Measurements from ENCODE around the gene MTCL1. TPM values are rescaled to one million over a fixed set of nuclear protein-coding genes. Genes with fewer than 3 reads are reported as not detected.

MTCL1 gene
- total and polyA plus RNA-seq, 9 of the 15 experiments (the other 6 are each of a cell fraction or from before 2014, with no cell fraction given): 0.21 to 7.4 (median 3.7) TPM

DNA sequence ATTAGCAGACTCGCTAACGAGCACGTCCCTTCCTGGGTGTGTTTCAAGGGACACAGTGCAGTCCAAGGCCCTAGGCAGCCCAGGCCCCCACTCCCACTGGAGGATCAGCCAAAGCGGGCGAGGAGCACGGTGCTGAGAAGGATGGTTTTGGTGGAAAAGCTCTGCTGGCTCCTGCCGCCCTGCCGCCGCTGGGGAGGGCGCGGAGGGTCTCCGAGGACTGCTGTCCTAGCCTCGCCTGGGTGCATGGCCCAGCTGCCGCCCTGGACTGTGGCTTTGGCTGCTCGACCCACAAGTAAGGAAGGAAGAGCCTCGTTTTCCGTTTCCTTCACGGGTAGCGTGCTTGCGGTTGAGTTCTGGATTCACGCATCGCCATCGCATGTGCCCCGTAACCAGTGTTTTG is 79.9 kb downstream of the MTCL1 start:
- H3K36me3 ChIP-seq (ENCODE audit: control insufficient read depth, insufficient read depth, low read length): no peaks in the 10 kb centered on the region
- WGBS (ENCODE audit: insufficient coverage, low coverage, missing lambda C conversion rate): 59% methylated on average over 23 of the region's 24 CpGs
- intact Hi-C loops (cut with micrococcal nuclease): no loop called here
- H3K27me3 ChIP-seq (ENCODE audit: control insufficient read depth in 2 of 2, insufficient read depth in 2 of 2, low read length in 2 of 2): peaks cover 10 to 41% of the 10 kb centered on the region in 2 experiments
- H3K27ac ChIP-seq (ENCODE audit: extremely low read depth, low read depth, low read length): no peak overlapping the region
- FAIRE-seq (no peak), DNase-seq (ENCODE audit: extremely low read depth in 1 of 4, low spot score in 3 of 4) (no peak), ATAC-seq (no peak)
- H3K4me3 ChIP-seq: no peak overlapping the region
- TF ChIP-seq, protein P1, sequence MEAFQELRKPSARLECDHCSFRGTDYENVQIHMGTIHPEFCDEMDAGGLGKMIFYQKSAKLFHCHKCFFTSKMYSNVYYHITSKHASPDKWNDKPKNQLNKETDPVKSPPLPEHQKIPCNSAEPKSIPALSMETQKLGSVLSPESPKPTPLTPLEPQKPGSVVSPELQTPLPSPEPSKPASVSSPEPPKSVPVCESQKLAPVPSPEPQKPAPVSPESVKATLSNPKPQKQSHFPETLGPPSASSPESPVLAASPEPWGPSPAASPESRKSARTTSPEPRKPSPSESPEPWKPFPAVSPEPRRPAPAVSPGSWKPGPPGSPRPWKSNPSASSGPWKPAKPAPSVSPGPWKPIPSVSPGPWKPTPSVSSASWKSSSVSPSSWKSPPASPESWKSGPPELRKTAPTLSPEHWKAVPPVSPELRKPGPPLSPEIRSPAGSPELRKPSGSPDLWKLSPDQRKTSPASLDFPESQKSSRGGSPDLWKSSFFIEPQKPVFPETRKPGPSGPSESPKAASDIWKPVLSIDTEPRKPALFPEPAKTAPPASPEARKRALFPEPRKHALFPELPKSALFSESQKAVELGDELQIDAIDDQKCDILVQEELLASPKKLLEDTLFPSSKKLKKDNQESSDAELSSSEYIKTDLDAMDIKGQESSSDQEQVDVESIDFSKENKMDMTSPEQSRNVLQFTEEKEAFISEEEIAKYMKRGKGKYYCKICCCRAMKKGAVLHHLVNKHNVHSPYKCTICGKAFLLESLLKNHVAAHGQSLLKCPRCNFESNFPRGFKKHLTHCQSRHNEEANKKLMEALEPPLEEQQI (IDR thresholded peaks at IDR 0.05): no peak
- TF ChIP-seq MEIS2 (IDR thresholded peaks at IDR 0.05; ENCODE audit: partially characterized antibody) (no peak), JUND (IDR thresholded peaks at IDR 0.05; ENCODE audit: borderline replicate concordance, low read depth, low read length) (no peak), JUND (tag; IDR thresholded peaks at IDR 0.05; ENCODE audit: borderline replicate concordance, low read depth, low read length) (no peak), MAFG (tag; conservative IDR thresholded peaks at IDR 0.05) (no peak), IRF2 (CRISPR knock-in tag; IDR thresholded peaks at IDR 0.05) (no peak), SNRNP70 (optimal IDR thresholded peaks at IDR 0.05; ENCODE audit: low read depth, low read length) (no peak), LARP7 (IDR thresholded peaks at IDR 0.05) (no peak)
- TF ChIP-seq, protein P2, sequence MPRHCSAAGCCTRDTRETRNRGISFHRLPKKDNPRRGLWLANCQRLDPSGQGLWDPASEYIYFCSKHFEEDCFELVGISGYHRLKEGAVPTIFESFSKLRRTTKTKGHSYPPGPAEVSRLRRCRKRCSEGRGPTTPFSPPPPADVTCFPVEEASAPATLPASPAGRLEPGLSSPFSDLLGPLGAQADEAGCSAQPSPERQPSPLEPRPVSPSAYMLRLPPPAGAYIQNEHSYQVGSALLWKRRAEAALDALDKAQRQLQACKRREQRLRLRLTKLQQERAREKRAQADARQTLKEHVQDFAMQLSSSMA (CRISPR knock-in tag; IDR thresholded peaks at IDR 0.05): no peak
- TF ChIP-seq, protein P3, sequence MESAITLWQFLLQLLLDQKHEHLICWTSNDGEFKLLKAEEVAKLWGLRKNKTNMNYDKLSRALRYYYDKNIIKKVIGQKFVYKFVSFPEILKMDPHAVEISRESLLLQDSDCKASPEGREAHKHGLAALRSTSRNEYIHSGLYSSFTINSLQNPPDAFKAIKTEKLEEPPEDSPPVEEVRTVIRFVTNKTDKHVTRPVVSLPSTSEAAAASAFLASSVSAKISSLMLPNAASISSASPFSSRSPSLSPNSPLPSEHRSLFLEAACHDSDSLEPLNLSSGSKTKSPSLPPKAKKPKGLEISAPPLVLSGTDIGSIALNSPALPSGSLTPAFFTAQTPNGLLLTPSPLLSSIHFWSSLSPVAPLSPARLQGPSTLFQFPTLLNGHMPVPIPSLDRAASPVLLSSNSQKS (CRISPR knock-in tag; IDR thresholded peaks at IDR 0.05): no peak
- TF ChIP-seq, protein P4, sequence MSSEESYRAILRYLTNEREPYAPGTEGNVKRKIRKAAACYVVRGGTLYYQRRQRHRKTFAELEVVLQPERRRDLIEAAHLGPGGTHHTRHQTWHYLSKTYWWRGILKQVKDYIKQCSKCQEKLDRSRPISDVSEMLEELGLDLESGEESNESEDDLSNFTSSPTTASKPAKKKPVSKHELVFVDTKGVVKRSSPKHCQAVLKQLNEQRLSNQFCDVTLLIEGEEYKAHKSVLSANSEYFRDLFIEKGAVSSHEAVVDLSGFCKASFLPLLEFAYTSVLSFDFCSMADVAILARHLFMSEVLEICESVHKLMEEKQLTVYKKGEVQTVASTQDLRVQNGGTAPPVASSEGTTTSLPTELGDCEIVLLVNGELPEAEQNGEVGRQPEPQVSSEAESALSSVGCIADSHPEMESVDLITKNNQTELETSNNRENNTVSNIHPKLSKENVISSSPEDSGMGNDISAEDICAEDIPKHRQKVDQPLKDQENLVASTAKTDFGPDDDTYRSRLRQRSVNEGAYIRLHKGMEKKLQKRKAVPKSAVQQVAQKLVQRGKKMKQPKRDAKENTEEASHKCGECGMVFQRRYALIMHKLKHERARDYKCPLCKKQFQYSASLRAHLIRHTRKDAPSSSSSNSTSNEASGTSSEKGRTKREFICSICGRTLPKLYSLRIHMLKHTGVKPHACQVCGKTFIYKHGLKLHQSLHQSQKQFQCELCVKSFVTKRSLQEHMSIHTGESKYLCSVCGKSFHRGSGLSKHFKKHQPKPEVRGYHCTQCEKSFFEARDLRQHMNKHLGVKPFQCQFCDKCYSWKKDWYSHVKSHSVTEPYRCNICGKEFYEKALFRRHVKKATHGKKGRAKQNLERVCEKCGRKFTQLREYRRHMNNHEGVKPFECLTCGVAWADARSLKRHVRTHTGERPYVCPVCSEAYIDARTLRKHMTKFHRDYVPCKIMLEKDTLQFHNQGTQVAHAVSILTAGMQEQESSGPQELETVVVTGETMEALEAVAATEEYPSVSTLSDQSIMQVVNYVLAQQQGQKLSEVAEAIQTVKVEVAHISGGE (CRISPR knock-in tag; IDR thresholded peaks at IDR 0.05): no peak
- no peaks in the 10 kb centered on the region for H4K20me1 ChIP-seq (replicated peaks; ENCODE audit: control insufficient read depth, insufficient read depth, low read length)
- H3K79me2 ChIP-seq (ENCODE audit: control insufficient read depth, insufficient read depth, low read length): no peaks in the 10 kb centered on the region
- H3K4me2 ChIP-seq (ENCODE audit: insufficient read depth, low read length): no peak overlapping the region
- in situ Hi-C loops (cut with MboI): no loop called here
- ChIA-PET CTCF (ENCODE audit: low intra/inter-chr PET ratio) (no interaction called here), POLR2A (no interaction called here)
- BruUV-seq (replicated peaks): no TSS peak
- peaks cover 2% of the 10 kb centered on the region for H3K9me1 ChIP-seq (ENCODE audit: control insufficient read depth, insufficient read depth, low read length)
- no peak overlapping the region for H2AFZ ChIP-seq (ENCODE audit: low read depth, low read length)
- no peak overlapping the region for H3K9ac ChIP-seq (ENCODE audit: insufficient read depth in 1 of 2, low read depth in 2 of 2, low read length in 2 of 2)
- H3K4me1 ChIP-seq (replicated peaks in 1 of 2; ENCODE audit: control insufficient read depth in 2 of 2, insufficient read depth in 2 of 2, low read length in 2 of 2): peaks cover 0 to 17% of the 10 kb centered on the region in 2 experiments; a peak in 1 of 5 replicates
- no peaks in the 10 kb centered on the region for H3K9me3 ChIP-seq (replicated peaks; ENCODE audit: control insufficient read depth, insufficient read depth, low read depth, low read length)

Measured in K562 (cell line).